ENCODE data around the gene ARID1B. TPM values are rescaled to one million over a fixed set of nuclear protein-coding genes. Genes with fewer than 3 reads are reported as not detected.

The ARID1B gene
- total RNA-seq, 1 donor from 2014 or later = 62.1 TPM

- no peak overlapping the region for H3K4me3 Mint-ChIP-seq
- Histone ChIP-seq H3K4me3 (no peak overlapping the region), H3K9me3 (ENCODE audit: low read depth) (no peaks in the 10 kb centered on the region), H2AFZ (replicated peaks) (no peak overlapping the region), H3K79me2 (ENCODE audit: low read depth) (no peaks in the 10 kb centered on the region), H3K4me2 (no peak overlapping the region), H4K20me1 (ENCODE audit: low read depth) (no peaks in the 10 kb centered on the region), H3K9ac (no peak overlapping the region), H3F3A (ENCODE audit: low read depth) (no peaks in the 10 kb centered on the region), H3K27me3 (no peaks in the 10 kb centered on the region), H3K27ac (no peak overlapping the region), H3K36me3 (peaks cover 10% of the 10 kb centered on the region), H3K4me1 (no peaks in the 10 kb centered on the region)
- peaks cover 5% of the 10 kb centered on the region for H3K27me3 Mint-ChIP-seq (ENCODE audit: insufficient read depth, low read depth)
- no peaks in the 10 kb centered on the region for H3K4me1 Mint-ChIP-seq
- TF ChIP-seq EZH2 (IDR thresholded peaks at IDR 0.05) (no peak), CTCF (IDR thresholded peaks at IDR 0.05) (no peak), EZH2phosphoT487 (IDR thresholded peaks at IDR 0.05) (no peak)
- DNase-seq (ENCODE audit: low spot score) = no peak
- no peaks in the 10 kb centered on the region for H3K9me3 Mint-ChIP-seq
- H3K36me3 Mint-ChIP-seq = peaks cover 7% of the 10 kb centered on the region
- no peak overlapping the region for H3K27ac Mint-ChIP-seq
Measured at GRCh38 chr6:157211603-157212455, 434.7 kb downstream of the ARID1B start.

- Histone ChIP-seq H3K9ac (no peak overlapping the region), H3K79me2 (ENCODE audit: low read depth) (no peaks in the 10 kb centered on the region), H3K4me2 (no peak overlapping the region), H3F3A (ENCODE audit: low read depth) (no peaks in the 10 kb centered on the region), H2AFZ (replicated peaks) (no peak overlapping the region), H3K27me3 (no peaks in the 10 kb centered on the region), H4K20me1 (ENCODE audit: low read depth) (no peaks in the 10 kb centered on the region), H3K9me3 (ENCODE audit: low read depth) (no peaks in the 10 kb centered on the region), H3K27ac (no peak overlapping the region), H3K4me3 (no peak overlapping the region), H3K4me1 (no peaks in the 10 kb centered on the region), H3K36me3 (peaks cover 5% of the 10 kb centered on the region)
- no peaks in the 10 kb centered on the region for H3K9me3 Mint-ChIP-seq
- no peaks in the 10 kb centered on the region for H3K4me1 Mint-ChIP-seq
- DNase-seq (ENCODE audit: low spot score) = no peak
- peaks cover 2% of the 10 kb centered on the region for H3K36me3 Mint-ChIP-seq
- H3K27ac Mint-ChIP-seq = no peak overlapping the region
- no peak overlapping the region for H3K4me3 Mint-ChIP-seq
- TF ChIP-seq EZH2phosphoT487 (IDR thresholded peaks at IDR 0.05) (no peak), EZH2 (IDR thresholded peaks at IDR 0.05) (no peak), CTCF (IDR thresholded peaks at IDR 0.05) (no peak)
- peaks cover 5% of the 10 kb centered on the region for H3K27me3 Mint-ChIP-seq (ENCODE audit: insufficient read depth, low read depth)
Measured at GRCh38 chr6:157213426-157213825, 436.2 kb downstream of the ARID1B start.

GRCh38 chr6:157213907-157214565 lies 436.9 kb downstream of the ARID1B start:
- no peak overlapping the region for H3K27ac Mint-ChIP-seq
- H3K4me2 ChIP-seq = no peak overlapping the region
- peaks cover 2% of the 10 kb centered on the region for H3K36me3 Mint-ChIP-seq
- no peaks in the 10 kb centered on the region for H3K79me2 ChIP-seq (ENCODE audit: low read depth)
- TF ChIP-seq EZH2 (IDR thresholded peaks at IDR 0.05) (no peak), CTCF (IDR thresholded peaks at IDR 0.05) (no peak), EZH2phosphoT487 (IDR thresholded peaks at IDR 0.05) (no peak)
- H3K27me3 ChIP-seq = no peaks in the 10 kb centered on the region
- no peak overlapping the region for H3K9ac ChIP-seq
- H3F3A ChIP-seq (ENCODE audit: low read depth) = no peaks in the 10 kb centered on the region
- H3K9me3 ChIP-seq (ENCODE audit: low read depth) = no peaks in the 10 kb centered on the region
- no peaks in the 10 kb centered on the region for H3K4me1 ChIP-seq
- H3K36me3 ChIP-seq = peaks cover 2% of the 10 kb centered on the region
- H3K27me3 Mint-ChIP-seq (ENCODE audit: insufficient read depth, low read depth) = peaks cover 5% of the 10 kb centered on the region
- no peak overlapping the region for H3K27ac ChIP-seq
- H2AFZ ChIP-seq (replicated peaks) = no peak overlapping the region
- no peak overlapping the region for H3K4me3 Mint-ChIP-seq
- no peaks in the 10 kb centered on the region for H4K20me1 ChIP-seq (ENCODE audit: low read depth)
- H3K4me1 Mint-ChIP-seq = no peaks in the 10 kb centered on the region
- DNase-seq (ENCODE audit: low spot score) = no peak
- H3K4me3 ChIP-seq = no peak overlapping the region
- H3K9me3 Mint-ChIP-seq = no peaks in the 10 kb centered on the region

Data from neural progenitor cell (in vitro differentiated cells).